Activated T-helper 9 cell treated with anti-CD3 and anti-CD28 coated beads, Interleukin-2, amount 50 U/mL, for 16 hours (primary cell): ENCODE data around the gene DPH5.

ENCODE experiments used
- DNase-seq: peaks from one replicate; pipeline ENCODE4 v3.0.0-alpha.2; 2020; ENCODE audit warnings: low read depth

DPH5 gene

GRCh38 chr1:101030881-101031280 lies 5.3 kb upstream of the DPH5 start:
- DNase-seq, result no peak

GRCh38 chr1:101029184-101029583 lies 3.6 kb upstream of the DPH5 start:
- DNase-seq, result no peak

- DNase-seq, result no peak
Observed at GRCh38 chr1:101028466-101028865, 2.9 kb upstream of the DPH5 start.

GRCh38 chr1:101027194-101027772 lies 1.7 kb upstream of the DPH5 start:
- no peak for DNase-seq

GRCh38 chr1:101026430-101026788 lies 825 bp upstream of the DPH5 start:
- DNase-seq, result no peak

- no peak for DNase-seq
Observed at GRCh38 chr1:101025283-101025656, 314 bp downstream of the DPH5 start.

GRCh38 chr1:101022294-101022693 lies 3.3 kb downstream of the DPH5 start:
- no peak for DNase-seq

- DNase-seq, result no peak
Observed at GRCh38 chr1:101017448-101017847, 8.1 kb downstream of the DPH5 start.

GRCh38 chr1:101013776-101014175 lies 11.8 kb downstream of the DPH5 start:
- no peak for DNase-seq

- DNase-seq, result no peak
Observed at GRCh38 chr1:101008229-101008834, 17.3 kb downstream of the DPH5 start.

- DNase-seq, result no peak
Observed at GRCh38 chr1:101006553-101006952, 19.0 kb downstream of the DPH5 start.

GRCh38 chr1:101005871-101006270 lies 19.7 kb downstream of the DPH5 start:
- DNase-seq, result no peak

- DNase-seq, result no peak
Observed at GRCh38 chr1:101005183-101005582, 20.4 kb downstream of the DPH5 start.

- no peak for DNase-seq
Observed at GRCh38 chr1:101004670-101005069, 20.9 kb downstream of the DPH5 start.

- DNase-seq, result no peak
Observed at GRCh38 chr1:101004061-101004460, 21.5 kb downstream of the DPH5 start.

GRCh38 chr1:101003012-101003650 lies 22.5 kb downstream of the DPH5 start:
- DNase-seq, result no peak

GRCh38 chr1:101002551-101002950 lies 23.0 kb downstream of the DPH5 start:
- no peak for DNase-seq

- DNase-seq, result no peak
Observed at GRCh38 chr1:101000131-101000873, 25.3 kb downstream of the DPH5 start.

- DNase-seq, result no peak
Observed at GRCh38 chr1:100998426-100998825, 27.2 kb downstream of the DPH5 start.

- no peak for DNase-seq
Observed at GRCh38 chr1:100995198-100995988, 30.2 kb downstream of the DPH5 start.

GRCh38 chr1:100989306-100990077 lies 36.1 kb downstream of the DPH5 start:
- DNase-seq, result no peak

GRCh38 chr1:100988121-100988520 lies 37.5 kb downstream of the DPH5 start:
- DNase-seq, result no peak
